OCI-LY3 (cell line): Measurements from ENCODE around the gene INPP5J.
A peak's percentile ranks its signal among the peaks of the same experiment; 100 is the strongest.

Source experiments
- H2AFZ ChIP-seq: fragments of 200-600, 300-600 bp; shearing (Covaris generic); 2 replicates; pipeline ENCODE4 v1.6.0; 2014; ENCODE audit warnings: antibody characterized with exemption, low read depth, low read length
- H3K27ac ChIP-seq: fragments of 200-600, 300-600 bp; sonication (generic); 2 replicates; pipeline ENCODE4 v1.5.1; 2014; ENCODE audit warnings: mild to moderate bottlenecking, low read length, moderate library complexity, mixed read lengths
- H3K27me3 ChIP-seq: fragments of 200-600, 300-600 bp; sonication (generic); 2 replicates; pipeline ENCODE4 v1.6.1; 2014; ENCODE audit warnings: low read depth, low read length, mixed read lengths
- H3K36me3 ChIP-seq: fragments of 200-600, 300-600 bp; sonication (generic); replicated peaks from 2 replicates; pipeline ENCODE3; 2014; ENCODE audit warnings: low read depth, low read length, mixed read lengths
- H3K4me1 ChIP-seq: fragments of 300-600, 200-600 bp; sonication (generic); 2 replicates; pipeline ENCODE4 v1.6.1; 2014; ENCODE audit warnings: low read length, mixed read lengths
- H3K4me2 ChIP-seq: fragments of 200-600, 300-600 bp; sonication (generic); 2 replicates; pipeline ENCODE4 v1.6.1; 2014; ENCODE audit warnings: low read length, mixed read lengths
- H3K4me3 ChIP-seq: fragments of 300-600, 200-600 bp; sonication (generic); 2 replicates; pipeline ENCODE4 v1.5.1; 2014; ENCODE audit warnings: antibody characterized with exemption, mild to moderate bottlenecking, low read length, moderate library complexity
- H3K79me2 ChIP-seq: fragments of 300-600, 200-600 bp; shearing (Covaris generic); 2 replicates; pipeline ENCODE4 v1.6.1; 2014; ENCODE audit warnings: mild to moderate bottlenecking, low read length, mixed read lengths
- H3K9ac ChIP-seq: fragments of 300-600, 200-600 bp; shearing (Covaris generic); 2 replicates; pipeline ENCODE4 v1.6.0; 2014; ENCODE audit warnings: mild to moderate bottlenecking, low read length, moderate library complexity
- H3K9me3 ChIP-seq: fragments of 200-600, 300-600 bp; shearing (Covaris generic); 2 replicates; pipeline ENCODE4 v1.6.1; 2014; ENCODE audit warnings: low read length, mixed read lengths; ENCODE audit not compliant: insufficient read depth
- H4K20me1 ChIP-seq: fragments of 200-600, 300-600 bp; sonication (generic); 2 replicates; pipeline ENCODE4 v1.6.1; 2016; ENCODE audit warnings: low read length, mixed read lengths; ENCODE audit not compliant: insufficient read depth
- EZH2phosphoT487 ChIP-seq: fragments of 200-600 bp; shearing (Covaris generic); IDR thresholded peaks from 2 replicates; pipeline ENCODE4 v1.6.1; 2018; ENCODE audit warnings: antibody characterized with exemption, mixed run types, low read depth
- TF ChIP-seq, protein P1 (sequence below): fragments of 200-600, 300-600 bp; sonication (generic); IDR thresholded peaks from 2 replicates; pipeline ENCODE4 v1.5.1; 2014; ENCODE audit warnings: antibody characterized with exemption, low read length, low read depth

Gene INPP5J

DNA sequence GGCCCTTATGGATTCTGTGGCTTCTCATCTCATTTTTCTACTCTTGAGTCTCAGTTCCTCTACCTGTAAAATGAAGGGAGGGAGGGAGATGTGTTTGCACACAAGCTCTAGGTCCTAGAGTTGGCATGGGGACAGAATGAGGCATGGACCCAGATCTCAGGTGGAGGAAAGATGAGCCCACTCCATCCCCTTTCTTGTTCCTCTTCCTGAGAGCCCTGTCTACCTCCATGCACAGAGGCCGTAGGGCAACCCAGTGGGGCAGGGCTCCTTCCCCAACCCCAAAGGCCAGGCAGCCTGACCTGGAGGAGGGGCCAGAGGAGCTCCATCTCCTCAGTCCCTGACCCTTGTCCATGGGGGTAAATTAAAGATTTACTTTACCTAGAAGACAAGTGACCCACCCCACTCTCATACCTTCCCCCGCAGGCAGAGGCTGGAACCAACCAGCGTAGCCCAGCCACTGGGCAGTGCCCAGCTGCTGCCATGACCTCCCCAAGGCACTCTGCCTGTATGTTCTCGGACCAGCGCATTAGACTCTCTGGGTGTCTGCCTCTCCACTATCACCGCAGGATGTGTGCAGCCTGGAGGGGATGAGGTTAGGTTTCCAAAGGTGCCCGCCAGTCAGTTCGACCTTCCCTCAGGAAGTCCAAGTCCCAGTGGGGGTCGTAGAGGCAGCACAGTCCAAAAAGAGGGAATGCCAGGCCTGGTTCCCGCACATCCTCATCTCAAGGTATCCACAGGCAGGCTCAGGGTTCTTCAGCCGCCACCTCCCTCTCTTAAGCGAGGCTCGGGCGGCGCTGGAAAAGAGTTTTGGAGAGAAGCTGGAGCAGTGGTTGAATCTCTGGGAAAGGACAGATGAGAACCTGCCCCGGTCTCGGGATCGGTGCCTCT, 38.6 kb upstream of the INPP5J start:
- H3K79me2 ChIP-seq, result peaks cover 20% of the 10 kb centered on the region
- H3K27me3 ChIP-seq, result no peaks in the 10 kb centered on the region
- H3K4me3 ChIP-seq, result peak overlapping the region; percentile 95
- peak overlapping the region; percentile 99 for H3K9ac ChIP-seq
- TF ChIP-seq, protein P1, sequence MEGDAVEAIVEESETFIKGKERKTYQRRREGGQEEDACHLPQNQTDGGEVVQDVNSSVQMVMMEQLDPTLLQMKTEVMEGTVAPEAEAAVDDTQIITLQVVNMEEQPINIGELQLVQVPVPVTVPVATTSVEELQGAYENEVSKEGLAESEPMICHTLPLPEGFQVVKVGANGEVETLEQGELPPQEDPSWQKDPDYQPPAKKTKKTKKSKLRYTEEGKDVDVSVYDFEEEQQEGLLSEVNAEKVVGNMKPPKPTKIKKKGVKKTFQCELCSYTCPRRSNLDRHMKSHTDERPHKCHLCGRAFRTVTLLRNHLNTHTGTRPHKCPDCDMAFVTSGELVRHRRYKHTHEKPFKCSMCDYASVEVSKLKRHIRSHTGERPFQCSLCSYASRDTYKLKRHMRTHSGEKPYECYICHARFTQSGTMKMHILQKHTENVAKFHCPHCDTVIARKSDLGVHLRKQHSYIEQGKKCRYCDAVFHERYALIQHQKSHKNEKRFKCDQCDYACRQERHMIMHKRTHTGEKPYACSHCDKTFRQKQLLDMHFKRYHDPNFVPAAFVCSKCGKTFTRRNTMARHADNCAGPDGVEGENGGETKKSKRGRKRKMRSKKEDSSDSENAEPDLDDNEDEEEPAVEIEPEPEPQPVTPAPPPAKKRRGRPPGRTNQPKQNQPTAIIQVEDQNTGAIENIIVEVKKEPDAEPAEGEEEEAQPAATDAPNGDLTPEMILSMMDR, result no peak
- TF ChIP-seq EZH2phosphoT487, result no peak
- H3K9me3 ChIP-seq, result no peaks in the 10 kb centered on the region
- no peaks in the 10 kb centered on the region for H3K36me3 ChIP-seq
- H4K20me1 ChIP-seq, result no peaks in the 10 kb centered on the region
- H3K4me1 ChIP-seq, result peaks cover 38% of the 10 kb centered on the region
- peak overlapping the region; percentile 93 for H3K4me2 ChIP-seq
- H3K27ac ChIP-seq, result peak overlapping the region; percentile 93
- peak overlapping the region; percentile 43 for H2AFZ ChIP-seq

DNA sequence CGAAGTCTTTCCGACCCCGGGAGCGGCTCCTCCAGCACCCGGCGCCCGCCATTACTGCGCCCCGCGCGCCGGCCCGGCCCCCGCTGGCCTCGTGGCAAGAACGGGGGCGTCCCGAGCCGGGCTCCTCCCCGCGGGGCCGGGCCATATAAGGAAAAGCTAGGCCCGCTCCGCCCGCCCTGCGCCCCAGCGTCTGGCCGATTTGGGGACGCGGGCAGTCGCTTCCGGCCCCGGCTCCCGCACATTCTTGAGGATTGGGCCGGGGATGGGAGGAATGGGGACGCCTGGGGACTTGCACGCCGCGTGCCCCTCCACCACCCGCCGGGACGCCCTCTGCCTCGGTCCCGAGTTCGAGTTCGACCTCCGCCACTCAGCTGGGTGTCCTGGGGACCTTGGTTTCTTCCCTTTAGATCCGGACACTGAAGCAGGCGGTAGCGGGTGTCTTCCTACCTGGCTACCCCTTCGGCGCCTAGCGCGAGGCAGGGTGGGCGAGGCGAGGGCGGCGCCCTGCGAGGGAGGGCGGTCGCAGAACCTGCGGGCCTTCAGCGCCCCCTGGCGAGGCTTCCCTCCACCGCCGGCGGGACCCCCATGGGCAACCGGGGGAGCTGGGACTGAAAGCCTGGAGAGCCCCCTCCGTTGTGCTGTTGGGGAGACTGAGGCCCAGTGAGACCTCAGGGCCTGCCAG, 37.8 kb upstream of the INPP5J start:
- peak overlapping the region; percentile 95 for H3K4me3 ChIP-seq
- no peaks in the 10 kb centered on the region for H3K27me3 ChIP-seq
- H3K27ac ChIP-seq, result peak overlapping the region; percentile 93
- H3K4me2 ChIP-seq, result peak overlapping the region; percentile 93
- TF ChIP-seq EZH2phosphoT487, result no peak
- TF ChIP-seq, protein P1, result peak; percentile 94
- peaks cover 20% of the 10 kb centered on the region for H3K79me2 ChIP-seq
- H4K20me1 ChIP-seq, result no peaks in the 10 kb centered on the region
- H3K9me3 ChIP-seq, result no peaks in the 10 kb centered on the region
- H3K36me3 ChIP-seq, result no peaks in the 10 kb centered on the region
- peak overlapping the region; percentile 99 for H3K9ac ChIP-seq
- H2AFZ ChIP-seq, result peak overlapping the region; percentile 87
- H3K4me1 ChIP-seq, result peaks cover 45% of the 10 kb centered on the region

DNA sequence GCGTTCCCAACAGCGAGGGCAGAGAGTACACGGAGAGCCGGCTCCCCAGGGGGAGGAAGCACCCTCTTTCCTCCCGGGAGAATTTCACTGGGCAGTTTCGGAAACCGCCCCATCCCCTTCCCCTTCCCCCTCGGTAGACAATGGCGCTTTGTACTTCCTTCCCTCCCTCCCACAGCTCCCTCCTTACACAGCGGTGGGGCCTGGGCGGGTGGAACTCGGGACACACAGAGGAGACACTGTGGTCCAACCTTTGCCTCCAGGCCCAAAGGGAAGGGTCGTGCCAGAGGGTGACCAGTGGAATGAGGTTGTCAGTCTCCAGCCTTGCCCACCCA, 37.3 kb upstream of the INPP5J start:
- TF ChIP-seq, protein P1, result no peak
- TF ChIP-seq EZH2phosphoT487, result no peak
- Histone ChIP-seq H3K79me2 (peaks cover 20% of the 10 kb centered on the region), H3K4me1 (peaks cover 43% of the 10 kb centered on the region), H3K9ac (peak overlapping the region; percentile 99), H2AFZ (peak overlapping the region; percentile 35), H3K36me3 (no peaks in the 10 kb centered on the region), H3K9me3 (no peaks in the 10 kb centered on the region), H3K27me3 (no peaks in the 10 kb centered on the region), H3K4me3 (peak overlapping the region; percentile 95), H3K27ac (peak overlapping the region; percentile 93), H4K20me1 (no peaks in the 10 kb centered on the region), H3K4me2 (peak overlapping the region; percentile 93)

DNA sequence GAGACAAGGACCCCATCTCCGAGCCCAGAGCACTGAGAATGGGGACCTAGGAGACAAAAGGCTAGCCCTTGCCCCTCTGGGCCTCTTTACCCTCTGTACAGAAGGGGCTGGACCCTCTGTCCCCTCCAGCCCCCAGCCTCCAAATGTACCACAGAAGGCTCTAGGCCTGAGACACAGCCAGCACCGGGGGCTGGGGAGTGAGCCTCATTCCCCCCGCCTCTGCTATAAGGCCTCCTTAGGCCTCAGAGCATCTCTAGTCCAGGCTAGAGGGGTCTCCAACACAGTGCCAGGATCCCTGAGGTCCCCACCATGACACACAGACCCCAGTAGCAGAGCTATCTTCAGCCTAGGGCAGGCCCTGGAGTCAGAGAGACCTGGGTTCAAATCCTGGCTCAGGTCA, 36.8 kb upstream of the INPP5J start:
- H2AFZ ChIP-seq, result no peak overlapping the region
- peak overlapping the region; percentile 99 for H3K9ac ChIP-seq
- H3K79me2 ChIP-seq, result peaks cover 20% of the 10 kb centered on the region
- TF ChIP-seq EZH2phosphoT487, result no peak
- TF ChIP-seq, protein P1, result no peak
- H3K4me1 ChIP-seq, result peaks cover 41% of the 10 kb centered on the region
- H4K20me1 ChIP-seq, result no peaks in the 10 kb centered on the region
- no peaks in the 10 kb centered on the region for H3K9me3 ChIP-seq
- H3K27ac ChIP-seq, result no peak overlapping the region
- peak overlapping the region; percentile 93 for H3K4me2 ChIP-seq
- no peaks in the 10 kb centered on the region for H3K36me3 ChIP-seq
- no peaks in the 10 kb centered on the region for H3K27me3 ChIP-seq
- H3K4me3 ChIP-seq, result peak overlapping the region; percentile 95
